Transverse colon (tissue), 4 donors: ENCODE results near the gene HYAL3. TPM values are rescaled to one million over a fixed set of nuclear protein-coding genes. Genes with fewer than 3 reads are reported as not detected.

Experiments used
- DNase-seq: peaks from one replicate; pipeline ENCODE4 v3.0.0-alpha.2; 2019
- H3K27ac ChIP-seq, 4 donors: fragments of 200-600 bp; sonication (generic); 2 replicates each; pipeline ENCODE4 v1.5.1; 2016 to 2018; ENCODE audit warnings: inconsistent platforms in 4 of 4
- H3K27me3 ChIP-seq: fragments of 200-600 bp; sonication (generic); 2 replicates; pipeline ENCODE4 v1.5.1; 2017; ENCODE audit warnings: inconsistent platforms
- H3K36me3 ChIP-seq, 4 donors: fragments of 200-600 bp; sonication (generic); 2 replicates each; pipeline ENCODE4 v1.5.1; 2017 to 2019; ENCODE audit warnings: inconsistent platforms in 4 of 4
- H3K4me1 ChIP-seq, 4 donors: fragments of 200-600 bp; sonication (generic); 2 replicates each; pipeline ENCODE4 v1.5.1; 2017 to 2020; ENCODE audit warnings: inconsistent platforms in 4 of 4
- H3K4me3 ChIP-seq, 4 donors: fragments of 200-600 bp; sonication (generic); 1 replicate in 1 of 4; 2 replicates in 3 of 4; pipeline versions ENCODE4 v1.5.1 to v1.6.1; 2017 to 2019; ENCODE audit warnings: inconsistent platforms in 4 of 4
- H3K9me3 ChIP-seq, 2 donors: fragments of 200-600 bp; sonication (generic); 2 replicates each; pipeline ENCODE4 v1.5.1; 2017 to 2019; ENCODE audit warnings: inconsistent platforms in 2 of 2
- EP300 ChIP-seq: sonication (generic); formaldehyde crosslinking; IDR thresholded peaks from one replicate; pipeline ENCODE4 v1.6.1; 2017; ENCODE audit warnings: antibody characterized with exemption, low read depth
- POLR2A ChIP-seq: fragments of 450-650 bp; IDR thresholded peaks from one replicate; pipeline ENCODE4 v1.6.1; 2016; ENCODE audit warnings: antibody characterized with exemption, mild to moderate bottlenecking, moderate library complexity
- POLR2AphosphoS5 ChIP-seq, 3 donors: sonication (generic); formaldehyde crosslinking; IDR thresholded peaks; one replicate each; pipeline ENCODE4 v1.6.1; 2016; ENCODE audit warnings: antibody characterized with exemption in 3 of 3
- WGBS, 2 donors: methylation state at CpG; one replicate each; pipeline ENCODE4 v1.1.5; 2018; ENCODE audit warnings: low coverage in 1 of 2; 5-methylcytosine and 5-hydroxymethylcytosine counted together
- in situ Hi-C, 4 donors: fragments of 200-750 bp; cut with MboI; loops; one replicate each; pipeline versions ENCODE4 v1.15.0 to v1.15.1; 2017; ENCODE audit warnings: low sequenced_read_pairs in 3 of 4, low pct_ligation_motif_present in 1 of 4, low pct_unique_long_range_greater_than_20kb in 1 of 4
- intact Hi-C: fragments of 100-400 bp; cut with DNase I; formaldehyde crosslinking; loops from one replicate; pipeline ENCODE4 v1.15.1; 2023; ENCODE audit warnings: low total_unique reads
- total RNA-seq, 4 donors: library from RNA; depleted of rRNA; stranded (reverse); fragments of >200 nt; gene quantifications; one replicate each; pipeline ENCODE4 v1.1.0, GENCODE V29; 2016
- TF ChIP-seq, protein P1 (sequence below), 5 experiments: fragments of 200-600 bp in 3 of 5; fragments of 450-650 bp in 2 of 5; sonication (generic) in 3 of 5; IDR thresholded peaks; 1 replicate in 2 of 5; 2 replicates in 3 of 5; pipeline ENCODE4 v1.5.1; 2016 to 2017; ENCODE audit warnings: antibody characterized with exemption in 5 of 5, inconsistent platforms in 3 of 5, mild to moderate bottlenecking in 2 of 5, moderate library complexity in 1 of 5

Gene HYAL3
- total RNA-seq, 4 donors from 2014 or later = 0.79 to 11.2 (median 3.8) TPM

DNA sequence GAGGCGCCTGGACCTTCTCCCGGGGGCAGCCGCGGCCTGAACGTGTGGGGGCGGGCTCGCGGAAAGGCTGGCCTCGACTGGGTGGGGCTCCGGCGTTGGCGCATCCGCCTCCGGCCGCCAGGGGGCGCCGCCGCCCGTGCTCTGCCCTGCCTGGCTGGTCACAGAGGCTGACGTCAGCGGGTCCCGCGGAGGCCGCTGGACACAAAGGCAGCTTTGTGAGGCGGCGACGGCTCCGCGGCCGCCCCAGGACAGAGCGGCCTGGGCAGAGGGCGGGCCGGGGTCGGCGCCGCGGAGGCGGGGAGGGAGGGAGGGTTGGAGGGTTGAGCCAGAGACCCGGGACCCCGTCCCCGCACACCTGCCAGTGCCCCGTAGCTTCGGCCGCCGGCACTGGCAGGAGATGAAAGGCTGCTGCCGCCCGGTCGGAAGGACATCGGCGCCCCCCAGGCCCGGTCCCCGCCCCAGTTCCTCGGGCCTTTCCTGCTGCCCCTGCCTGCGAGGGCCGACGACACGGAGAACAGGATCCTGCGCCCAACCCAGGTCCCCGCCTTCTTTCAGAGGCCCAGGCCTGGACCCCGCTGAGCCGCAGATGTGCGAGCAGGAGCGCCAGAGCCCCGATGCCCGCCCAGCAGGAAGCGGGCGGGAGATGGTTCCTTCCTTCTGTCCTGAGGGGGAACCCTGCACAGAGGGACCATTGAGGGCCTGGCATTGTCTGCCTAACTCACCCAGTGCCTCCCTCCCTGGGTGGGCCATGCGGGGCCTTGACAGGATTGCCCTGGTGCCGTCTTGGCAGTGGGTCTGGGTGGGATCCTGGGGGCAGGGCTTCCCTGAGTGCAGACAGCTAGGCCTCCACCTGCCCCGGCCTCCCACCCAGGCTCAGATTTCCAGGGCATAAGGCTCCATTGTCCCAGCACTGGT is 38.9 kb downstream of the HYAL3 start:
- Histone ChIP-seq H3K9me3 (no peaks in the 10 kb centered on the region), H3K27me3 (no peaks in the 10 kb centered on the region), H3K36me3 (peaks cover 0 to 12% (median 3%) of the 10 kb centered on the region in 4 donors), H3K4me1 (peaks cover 16 to 44% (median 26%) of the 10 kb centered on the region in 4 donors), H3K27ac (peak overlapping the region; percentile 94 to 97 (median 96)), H3K4me3 (peak overlapping the region; percentile 45 to 65 (median 54))
- DNase-seq = peak; percentile 95
- intact Hi-C loops = loop anchor here (5.0 kb wide), 1 partner anchor 33 kb away; no protein-coding TSS in a partner anchor
- TF ChIP-seq EP300 (no peak), POLR2AphosphoS5 (IDR thresholded peaks at IDR 0.05) (peak; percentile 46 to 87 (median 81)), POLR2A (peak; percentile 68)
- TF ChIP-seq, protein P1, sequence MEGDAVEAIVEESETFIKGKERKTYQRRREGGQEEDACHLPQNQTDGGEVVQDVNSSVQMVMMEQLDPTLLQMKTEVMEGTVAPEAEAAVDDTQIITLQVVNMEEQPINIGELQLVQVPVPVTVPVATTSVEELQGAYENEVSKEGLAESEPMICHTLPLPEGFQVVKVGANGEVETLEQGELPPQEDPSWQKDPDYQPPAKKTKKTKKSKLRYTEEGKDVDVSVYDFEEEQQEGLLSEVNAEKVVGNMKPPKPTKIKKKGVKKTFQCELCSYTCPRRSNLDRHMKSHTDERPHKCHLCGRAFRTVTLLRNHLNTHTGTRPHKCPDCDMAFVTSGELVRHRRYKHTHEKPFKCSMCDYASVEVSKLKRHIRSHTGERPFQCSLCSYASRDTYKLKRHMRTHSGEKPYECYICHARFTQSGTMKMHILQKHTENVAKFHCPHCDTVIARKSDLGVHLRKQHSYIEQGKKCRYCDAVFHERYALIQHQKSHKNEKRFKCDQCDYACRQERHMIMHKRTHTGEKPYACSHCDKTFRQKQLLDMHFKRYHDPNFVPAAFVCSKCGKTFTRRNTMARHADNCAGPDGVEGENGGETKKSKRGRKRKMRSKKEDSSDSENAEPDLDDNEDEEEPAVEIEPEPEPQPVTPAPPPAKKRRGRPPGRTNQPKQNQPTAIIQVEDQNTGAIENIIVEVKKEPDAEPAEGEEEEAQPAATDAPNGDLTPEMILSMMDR (IDR thresholded peaks at IDR 0.05) = peak; percentile 89 to 100 (median 99)
- 4% methylated on average over 44 of the region's 70 CpGs; no CpG with 5 or more reads in 1 of the 2 donors for WGBS, 2 donors
- in situ Hi-C loops = no loop called here

DNA sequence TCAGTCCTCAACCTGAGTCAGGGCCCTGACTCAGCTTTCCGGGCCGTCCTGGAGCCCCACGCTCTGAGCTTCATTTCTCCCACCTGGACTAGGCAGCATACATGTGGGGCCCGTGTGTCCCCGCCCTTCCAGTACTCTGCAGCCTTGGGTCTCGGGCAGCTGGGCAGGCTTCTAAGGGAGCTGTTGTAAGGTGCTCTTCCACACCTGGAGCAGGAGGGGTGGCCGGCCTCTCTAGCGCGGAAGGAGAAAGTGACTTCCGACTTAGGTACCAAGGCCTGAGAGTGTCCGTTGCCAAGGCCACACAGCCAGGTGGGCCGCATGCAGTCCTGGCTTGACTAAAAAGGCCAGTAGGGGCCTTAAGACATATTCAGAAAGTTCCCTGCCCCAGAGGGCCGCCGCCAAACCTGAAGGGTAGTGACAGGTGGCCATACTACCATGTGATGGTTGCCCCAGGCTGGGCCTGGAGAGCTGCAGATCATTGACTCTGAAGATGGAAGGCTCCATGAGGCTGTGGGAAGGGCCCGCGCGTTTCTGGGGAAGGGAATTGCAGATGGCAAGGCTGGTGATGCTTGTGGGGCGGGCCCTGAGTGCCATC is 39.7 kb downstream of the HYAL3 start:
- no peaks in the 10 kb centered on the region for H3K9me3 ChIP-seq
- in situ Hi-C loops = no loop called here
- TF ChIP-seq EP300 = no peak
- peaks cover 0 to 12% (median 3%) of the 10 kb centered on the region in 4 donors for H3K36me3 ChIP-seq
- no peaks in the 10 kb centered on the region for H3K27me3 ChIP-seq
- H3K27ac ChIP-seq = peak overlapping the region; percentile 94 to 97 (median 96)
- WGBS, 2 donors = 55% methylated on average over 15 of the region's 18 CpGs; no CpG with 5 or more reads in 1 of the 2 donors
- H3K4me3 ChIP-seq = peak overlapping the region in 2 of 4 donors; percentile 62 to 65
- DNase-seq = no peak
- H3K4me1 ChIP-seq = peaks cover 11 to 41% (median 20%) of the 10 kb centered on the region in 4 donors
- intact Hi-C loops = loop anchor here (5.0 kb wide), 1 partner anchor 32 kb away; no protein-coding TSS in a partner anchor

DNA sequence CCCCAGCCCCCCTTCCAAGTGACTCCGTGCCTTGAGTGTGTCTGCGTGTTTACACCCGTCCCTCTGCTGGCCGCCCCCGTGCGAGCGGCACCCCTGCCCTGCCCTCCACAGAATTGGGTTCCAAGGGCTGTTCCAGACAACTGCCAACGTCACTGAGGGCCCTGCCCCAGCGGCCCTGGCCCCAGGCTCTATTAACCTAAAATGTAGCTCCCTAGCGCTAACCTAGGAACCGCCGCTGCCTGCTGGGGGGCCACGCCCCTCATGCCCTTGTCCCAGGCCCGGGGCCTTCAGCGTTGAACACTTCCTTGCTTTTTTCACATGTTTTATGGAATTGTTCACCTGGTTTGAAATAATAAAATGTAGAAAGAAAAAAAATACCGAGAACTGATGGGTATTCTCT is 40.2 kb downstream of the HYAL3 start:
- no peak for DNase-seq
- no peak for TF ChIP-seq POLR2AphosphoS5 (IDR thresholded peaks at IDR 0.05)
- TF ChIP-seq, protein P1 (IDR thresholded peaks at IDR 0.05) = peak in 1 of 5 experiments; percentile 11
- Histone ChIP-seq H3K27ac (peak overlapping the region; percentile 94 to 97 (median 96)), H3K4me3 (no peak overlapping the region), H3K36me3 (peaks cover 0 to 12% (median 3%) of the 10 kb centered on the region in 4 donors), H3K4me1 (peaks cover 5 to 36% (median 17%) of the 10 kb centered on the region in 4 donors), H3K27me3 (no peaks in the 10 kb centered on the region), H3K9me3 (no peaks in the 10 kb centered on the region)
- in situ Hi-C loops (no loop called here), intact Hi-C loops (no loop called here)
- WGBS, 2 donors = 78 to 85% methylated on average over 12 to 16 of the region's 16 CpGs

DNA sequence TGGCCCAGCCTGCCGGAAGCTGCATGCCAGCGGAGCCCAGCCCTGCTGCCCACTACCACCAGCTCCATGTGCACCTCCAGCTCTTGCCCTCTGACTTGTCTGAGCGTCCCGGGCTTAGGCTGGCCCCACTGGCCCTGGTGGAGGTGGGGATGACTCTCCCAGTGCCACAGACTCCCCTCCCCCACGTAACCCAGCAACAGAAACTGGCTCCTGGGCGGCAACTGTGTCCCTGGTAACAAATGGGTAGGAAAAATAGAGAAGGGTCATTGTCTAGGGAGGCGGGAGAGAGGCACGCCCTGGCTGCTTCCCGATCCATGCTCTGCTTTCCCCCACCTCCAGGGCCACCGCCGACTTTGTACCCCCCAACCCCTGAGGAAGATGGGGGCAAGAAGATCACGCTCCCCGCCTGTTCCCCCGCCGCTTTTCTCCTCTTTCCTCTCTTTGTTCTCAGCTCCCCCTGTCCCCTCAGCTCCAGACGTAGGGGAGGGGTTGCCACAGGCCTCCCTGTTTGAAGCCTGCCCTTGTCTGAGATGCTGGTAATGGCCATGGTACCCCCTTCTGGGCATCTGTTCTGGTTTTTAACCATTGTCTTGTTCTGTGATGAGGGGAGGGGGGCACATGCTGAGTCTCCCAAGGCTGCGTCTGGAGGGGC is 41.0 kb downstream of the HYAL3 start:
- no peaks in the 10 kb centered on the region for H3K9me3 ChIP-seq
- 85% methylated on average over 16 of the region's 17 CpGs; no CpG with 5 or more reads in 1 of the 2 donors for WGBS, 2 donors
- H3K27me3 ChIP-seq = no peaks in the 10 kb centered on the region
- no peak overlapping the region for H3K4me3 ChIP-seq
- in situ Hi-C loops (no loop called here), intact Hi-C loops (no loop called here)
- DNase-seq = no peak
- TF ChIP-seq EP300 (no peak), POLR2A (no peak), POLR2AphosphoS5 (IDR thresholded peaks at IDR 0.05) (no peak)
- peaks cover 5 to 34% (median 16%) of the 10 kb centered on the region in 4 donors for H3K4me1 ChIP-seq
- H3K27ac ChIP-seq = peak overlapping the region; percentile 94 to 97 (median 96)
- H3K36me3 ChIP-seq = peaks cover 0 to 12% (median 3%) of the 10 kb centered on the region in 4 donors
